ENCODE data around the gene PPP6R3.

PPP6R3 gene

GRCh38 chr11:68418648-68419047 lies 41.9 kb upstream of the PPP6R3 start:
- TF ChIP-seq, protein P1, sequence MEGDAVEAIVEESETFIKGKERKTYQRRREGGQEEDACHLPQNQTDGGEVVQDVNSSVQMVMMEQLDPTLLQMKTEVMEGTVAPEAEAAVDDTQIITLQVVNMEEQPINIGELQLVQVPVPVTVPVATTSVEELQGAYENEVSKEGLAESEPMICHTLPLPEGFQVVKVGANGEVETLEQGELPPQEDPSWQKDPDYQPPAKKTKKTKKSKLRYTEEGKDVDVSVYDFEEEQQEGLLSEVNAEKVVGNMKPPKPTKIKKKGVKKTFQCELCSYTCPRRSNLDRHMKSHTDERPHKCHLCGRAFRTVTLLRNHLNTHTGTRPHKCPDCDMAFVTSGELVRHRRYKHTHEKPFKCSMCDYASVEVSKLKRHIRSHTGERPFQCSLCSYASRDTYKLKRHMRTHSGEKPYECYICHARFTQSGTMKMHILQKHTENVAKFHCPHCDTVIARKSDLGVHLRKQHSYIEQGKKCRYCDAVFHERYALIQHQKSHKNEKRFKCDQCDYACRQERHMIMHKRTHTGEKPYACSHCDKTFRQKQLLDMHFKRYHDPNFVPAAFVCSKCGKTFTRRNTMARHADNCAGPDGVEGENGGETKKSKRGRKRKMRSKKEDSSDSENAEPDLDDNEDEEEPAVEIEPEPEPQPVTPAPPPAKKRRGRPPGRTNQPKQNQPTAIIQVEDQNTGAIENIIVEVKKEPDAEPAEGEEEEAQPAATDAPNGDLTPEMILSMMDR (IDR thresholded peaks at IDR 0.05; ENCODE audit: extremely low read depth, insufficient read depth, missing control alignments): no peak
- no peak for DNase-seq (ENCODE audit: low spot score)
- in situ Hi-C loops (cut with MboI; ENCODE audit: low pct_unique_long_range_greater_than_20kb, low sequenced_read_pairs, unreplicated experiment): no loop called here

DNA sequence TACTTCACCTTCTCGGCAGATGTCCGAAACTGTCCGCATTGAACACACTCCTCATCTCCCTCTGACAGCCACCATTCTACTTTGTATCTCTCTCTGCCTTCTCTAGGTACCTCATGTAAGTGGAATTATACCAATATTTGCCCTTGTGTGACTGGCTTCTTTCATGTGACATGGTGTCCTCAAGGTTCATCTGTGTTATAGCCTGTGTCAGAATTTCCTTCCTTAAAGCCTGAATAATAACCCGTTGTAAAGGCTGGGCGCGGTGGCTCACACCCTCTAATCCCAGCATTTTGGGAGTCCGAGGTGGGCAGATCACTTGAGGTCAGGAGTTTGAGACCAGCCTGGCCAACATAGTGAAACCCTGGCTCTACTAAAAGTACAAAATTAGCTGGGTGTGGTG lies 40.4 kb upstream of the PPP6R3 start:
- in situ Hi-C loops (cut with MboI; ENCODE audit: low pct_unique_long_range_greater_than_20kb, low sequenced_read_pairs, unreplicated experiment): no loop called here
- no peak for DNase-seq (ENCODE audit: low spot score)
- TF ChIP-seq, protein P1 (IDR thresholded peaks at IDR 0.05; ENCODE audit: extremely low read depth, insufficient read depth, missing control alignments): no peak

- in situ Hi-C loops (cut with MboI; ENCODE audit: low pct_unique_long_range_greater_than_20kb, low sequenced_read_pairs, unreplicated experiment): no loop called here
- TF ChIP-seq, protein P1 (IDR thresholded peaks at IDR 0.05; ENCODE audit: extremely low read depth, insufficient read depth, missing control alignments): no peak
- DNase-seq (ENCODE audit: low spot score): no peak
Observed at GRCh38 chr11:68423481-68423880, 37.1 kb upstream of the PPP6R3 start.

DNA sequence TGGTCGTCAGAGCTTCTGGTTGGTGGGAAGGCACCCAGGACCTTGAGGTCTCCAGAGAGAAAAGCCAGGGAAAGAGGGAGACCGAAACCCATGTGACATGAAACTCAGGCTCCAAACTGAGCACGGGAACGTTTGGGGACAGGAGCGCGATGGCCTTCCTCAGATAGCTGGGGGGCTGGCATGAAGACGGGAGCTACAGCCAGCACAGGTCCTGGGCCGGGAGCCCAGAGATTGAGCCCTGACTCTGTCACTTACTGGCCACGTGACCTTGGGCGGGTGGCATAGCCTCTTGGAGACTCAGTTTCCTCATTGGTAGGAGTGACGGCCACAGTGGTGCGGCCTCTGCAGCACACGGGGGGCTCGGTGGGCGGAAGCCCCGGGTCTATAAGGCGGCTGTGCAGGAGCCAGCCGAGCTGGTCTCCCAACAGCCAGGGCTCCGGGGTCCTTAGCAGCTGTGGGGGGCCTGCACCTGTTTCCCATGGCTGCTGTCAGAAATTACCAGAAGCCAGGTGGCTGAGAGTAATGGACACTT lies 36.4 kb upstream of the PPP6R3 start:
- DNase-seq (ENCODE audit: low spot score): no peak
- TF ChIP-seq, protein P1 (IDR thresholded peaks at IDR 0.05; ENCODE audit: extremely low read depth, insufficient read depth, missing control alignments): no peak
- in situ Hi-C loops (cut with MboI; ENCODE audit: low pct_unique_long_range_greater_than_20kb, low sequenced_read_pairs, unreplicated experiment): no loop called here

- in situ Hi-C loops (cut with MboI; ENCODE audit: low pct_unique_long_range_greater_than_20kb, low sequenced_read_pairs, unreplicated experiment): no loop called here
- TF ChIP-seq, protein P1 (IDR thresholded peaks at IDR 0.05; ENCODE audit: extremely low read depth, insufficient read depth, missing control alignments): no peak
- DNase-seq (ENCODE audit: low spot score): no peak
Observed at GRCh38 chr11:68424981-68425865, 35.3 kb upstream of the PPP6R3 start.

DNA sequence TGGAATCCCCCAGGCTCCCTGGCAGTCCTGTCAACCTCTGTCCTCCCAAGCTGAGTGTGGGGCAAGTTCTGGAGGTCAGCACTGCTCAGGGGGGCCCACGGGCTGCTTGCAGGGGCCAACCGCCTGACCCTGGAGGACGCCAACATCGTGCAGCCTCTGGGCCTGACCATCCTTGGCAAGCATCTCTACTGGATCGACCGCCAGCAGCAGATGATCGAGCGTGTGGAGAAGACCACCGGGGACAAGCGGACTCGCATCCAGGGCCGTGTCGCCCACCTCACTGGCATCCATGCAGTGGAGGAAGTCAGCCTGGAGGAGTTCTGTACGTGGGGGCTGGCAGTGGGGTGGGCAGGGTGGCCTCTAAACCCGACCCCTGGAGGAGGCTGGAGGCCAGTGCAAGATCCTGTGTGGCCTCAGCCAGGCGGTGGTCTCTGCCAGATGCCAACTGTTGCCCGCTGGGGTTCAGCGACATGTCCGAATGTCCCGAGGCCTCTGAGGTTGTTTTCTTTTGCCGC lies 34.6 kb upstream of the PPP6R3 start:
- in situ Hi-C loops (cut with MboI; ENCODE audit: low pct_unique_long_range_greater_than_20kb, low sequenced_read_pairs, unreplicated experiment): no loop called here
- TF ChIP-seq, protein P1 (IDR thresholded peaks at IDR 0.05; ENCODE audit: extremely low read depth, insufficient read depth, missing control alignments): no peak
- no peak for DNase-seq (ENCODE audit: low spot score)

Measured in GM13977 (cell line).